Calu3 (cell line): ENCODE data around the gene EMID1. TPM values are rescaled to one million over a fixed set of nuclear protein-coding genes. Genes with fewer than 3 reads are reported as not detected.

Source experiments
- BruUV-seq: library from RNA; stranded (reverse); fragments of 400-500 nt; replicated peaks from 2 replicates; lab custom pipeline; 2021; lab: Mats Ljungman, UMichigan
- CTCF ChIA-PET: fragments of 300-600 bp; sonication (Branson Sonifier 250); formaldehyde crosslinking; loops from one replicate; lab custom pipeline; 2022; ENCODE audit warnings: antibody characterized with exemption; lab: Charles Lee
- DNase-seq: peaks from one replicate; pipeline ENCODE4 v3.0.0; 2022
- H3K27ac Mint-ChIP-seq: one replicate; pipeline ENCODE4 v1.8.0; 2022; ENCODE audit warnings: mixed read lengths; ENCODE audit not compliant: unreplicated experiment
- H3K27me3 Mint-ChIP-seq: one replicate; pipeline ENCODE4 v1.8.0; 2022; ENCODE audit warnings: mixed read lengths; ENCODE audit not compliant: unreplicated experiment
- H3K36me3 Mint-ChIP-seq: one replicate; pipeline ENCODE4 v1.8.0; 2022; ENCODE audit warnings: mild to moderate bottlenecking, moderate library complexity, mixed read lengths; ENCODE audit not compliant: insufficient read depth, unreplicated experiment
- H3K4me1 Mint-ChIP-seq: one replicate; pipeline ENCODE4 v1.8.0; 2022; ENCODE audit warnings: mild to moderate bottlenecking, low read depth, mixed read lengths; ENCODE audit not compliant: unreplicated experiment
- H3K4me3 Mint-ChIP-seq: one replicate; pipeline ENCODE4 v1.8.0; 2022; ENCODE audit warnings: mild to moderate bottlenecking, low read depth, moderate library complexity, mixed read lengths; ENCODE audit not compliant: unreplicated experiment
- H3K9me3 Mint-ChIP-seq: one replicate; pipeline ENCODE4 v1.8.0; 2022; ENCODE audit warnings: low read depth, mixed read lengths; ENCODE audit not compliant: unreplicated experiment
- CTCF ChIP-seq: fragments of 200-600 bp; IDR thresholded peaks from one replicate; pipeline ENCODE4 v1.8.0; 2022; ENCODE audit warnings: antibody characterized with exemption; ENCODE audit not compliant: unreplicated experiment
- intact Hi-C: fragments of 100-400 bp; cut with micrococcal nuclease; formaldehyde crosslinking; loops from one replicate; pipeline ENCODE4 v1.10.0; 2022; ENCODE audit not compliant: unreplicated experiment
- total RNA-seq: library from RNA; stranded (reverse); gene quantifications from 2 replicates; pipeline ENCODE4 v1.2.3, GENCODE V29; 2022

The EMID1 gene
- total RNA-seq, 1 experiment from 2014 or later, result 1.1 TPM

- no peaks in the 10 kb centered on the region for H3K36me3 Mint-ChIP-seq
- peaks cover 20% of the 10 kb centered on the region for H3K27me3 Mint-ChIP-seq
- no peak overlapping the region for H3K4me3 Mint-ChIP-seq
- DNase-seq, result no peak
- H3K27ac Mint-ChIP-seq, result no peak overlapping the region
- H3K9me3 Mint-ChIP-seq, result no peaks in the 10 kb centered on the region
- no peak for TF ChIP-seq CTCF
- CTCF ChIA-PET, result no interaction called here
- no peaks in the 10 kb centered on the region for H3K4me1 Mint-ChIP-seq
- intact Hi-C loops, result no loop called here
- no TSS peak for BruUV-seq
Measured at GRCh38 chr22:29187831-29188230, 17.9 kb upstream of the EMID1 start.

DNA sequence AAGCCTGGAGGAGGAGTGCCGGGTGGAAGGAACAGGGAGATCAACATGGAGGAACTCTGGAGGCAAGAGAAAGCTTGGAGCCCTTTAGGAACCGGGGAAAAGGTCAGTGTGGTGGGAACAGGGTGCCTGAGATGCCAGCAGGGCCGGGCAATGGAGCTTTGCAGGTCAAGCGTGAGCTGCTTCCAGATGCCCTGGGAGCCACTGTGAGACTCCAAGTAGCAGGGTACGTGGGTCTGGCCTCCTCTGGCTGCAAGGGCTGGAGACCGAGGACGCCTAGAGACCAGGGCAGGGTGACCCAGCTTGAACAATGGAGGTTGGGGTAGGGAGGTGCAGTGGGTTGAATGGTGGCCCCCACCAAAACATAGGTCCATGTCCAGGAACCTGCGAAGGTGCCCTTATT is 15.6 kb upstream of the EMID1 start:
- CTCF ChIA-PET, result interaction anchor here (0.7 kb wide), 2 partner anchors 342 to 1175 kb away, joined by 3 read pairs; no protein-coding TSS in a partner anchor
- peaks cover 20% of the 10 kb centered on the region for H3K27me3 Mint-ChIP-seq
- H3K27ac Mint-ChIP-seq, result no peak overlapping the region
- H3K4me3 Mint-ChIP-seq, result no peak overlapping the region
- H3K9me3 Mint-ChIP-seq, result no peaks in the 10 kb centered on the region
- H3K4me1 Mint-ChIP-seq, result no peaks in the 10 kb centered on the region
- BruUV-seq, result no TSS peak
- intact Hi-C loops, result no loop called here
- no peak for DNase-seq
- no peaks in the 10 kb centered on the region for H3K36me3 Mint-ChIP-seq
- TF ChIP-seq CTCF, result no peak

GRCh38 chr22:29190918-29191317 is 14.8 kb upstream of the EMID1 start:
- Mint-ChIP-seq H3K27me3 (peaks cover 27% of the 10 kb centered on the region), H3K36me3 (no peaks in the 10 kb centered on the region), H3K4me3 (no peak overlapping the region), H3K9me3 (no peaks in the 10 kb centered on the region), H3K4me1 (no peaks in the 10 kb centered on the region), H3K27ac (no peak overlapping the region)
- intact Hi-C loops, result no loop called here
- CTCF ChIA-PET, result no interaction called here
- no peak for DNase-seq
- no TSS peak for BruUV-seq
- TF ChIP-seq CTCF, result no peak

GRCh38 chr22:29193021-29193420 is 12.7 kb upstream of the EMID1 start:
- DNase-seq, result no peak
- H3K27me3 Mint-ChIP-seq, result peaks cover 28% of the 10 kb centered on the region
- no peaks in the 10 kb centered on the region for H3K4me1 Mint-ChIP-seq
- no peaks in the 10 kb centered on the region for H3K9me3 Mint-ChIP-seq
- BruUV-seq, result no TSS peak
- H3K4me3 Mint-ChIP-seq, result no peak overlapping the region
- no peak for TF ChIP-seq CTCF
- H3K36me3 Mint-ChIP-seq, result no peaks in the 10 kb centered on the region
- CTCF ChIA-PET, result no interaction called here
- intact Hi-C loops, result no loop called here
- H3K27ac Mint-ChIP-seq, result no peak overlapping the region

DNA sequence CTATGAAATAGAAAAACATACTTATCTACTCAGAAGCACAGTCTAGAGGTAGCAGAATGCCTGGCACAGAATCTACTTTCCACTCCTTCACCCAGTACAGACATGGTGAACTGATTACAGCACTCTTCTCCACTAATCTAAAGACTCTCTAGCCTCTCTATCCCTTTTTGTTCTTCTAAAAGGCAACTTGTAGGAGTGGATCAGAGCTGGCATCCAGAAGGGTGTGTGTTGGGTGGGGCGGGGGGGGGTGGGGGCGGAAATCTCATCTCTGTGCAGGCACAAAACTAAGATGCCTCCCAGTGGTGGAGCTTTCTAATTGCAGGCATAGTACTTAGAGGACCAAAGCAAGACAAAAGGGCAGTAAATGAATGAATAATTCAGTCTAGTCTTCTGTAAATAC is 11.5 kb upstream of the EMID1 start:
- H3K4me1 Mint-ChIP-seq, result no peaks in the 10 kb centered on the region
- no TSS peak for BruUV-seq
- intact Hi-C loops, result no loop called here
- TF ChIP-seq CTCF, result no peak
- DNase-seq, result no peak
- H3K9me3 Mint-ChIP-seq, result no peaks in the 10 kb centered on the region
- no peaks in the 10 kb centered on the region for H3K36me3 Mint-ChIP-seq
- H3K27ac Mint-ChIP-seq, result no peak overlapping the region
- CTCF ChIA-PET, result no interaction called here
- H3K27me3 Mint-ChIP-seq, result peaks cover 27% of the 10 kb centered on the region
- no peak overlapping the region for H3K4me3 Mint-ChIP-seq
